Mononuclear cell (primary cell): ENCODE measurements around the gene OTOG. TPM values are rescaled to one million over a fixed set of nuclear protein-coding genes. Genes with fewer than 3 reads are reported as not detected.

Source experiments
- H3K27me3 ChIP-seq: 2 replicates; pipeline ENCODE4 v1.6.0; 2011; ENCODE audit warnings: low read length, control low read depth; ENCODE audit not compliant: insufficient read depth
- H3K4me1 ChIP-seq: 2 replicates; pipeline ENCODE4 v1.5.1; 2011; ENCODE audit warnings: mild to moderate bottlenecking, low read length, control low read depth; ENCODE audit not compliant: insufficient read depth
- H3K4me3 ChIP-seq: 2 replicates; pipeline ENCODE4 v1.5.1; 2011; ENCODE audit warnings: mild to moderate bottlenecking, low read length, moderate library complexity
- H3K9me3 ChIP-seq: 2 replicates; pipeline ENCODE4 v1.5.1; 2011; ENCODE audit warnings: low read depth, mild to moderate bottlenecking, control low read depth, low read length
- total RNA-seq: library from RNA; depleted of rRNA; stranded (reverse); fragments of >200 nt; gene quantifications from one replicate; pipeline ENCODE4 v1.2.3, GENCODE V29; 2012

The OTOG gene
- total RNA-seq, 1 donor = not detected

- Histone ChIP-seq H3K27me3 (no peaks in the 10 kb centered on the region), H3K4me3 (no peak overlapping the region), H3K4me1 (no peaks in the 10 kb centered on the region), H3K9me3 (no peaks in the 10 kb centered on the region)
Observed at GRCh38 chr11:17528181-17528691, 18.8 kb upstream of the OTOG start.

- no peak overlapping the region for H3K4me3 ChIP-seq
- no peaks in the 10 kb centered on the region for H3K9me3 ChIP-seq
- no peaks in the 10 kb centered on the region for H3K4me1 ChIP-seq
- no peaks in the 10 kb centered on the region for H3K27me3 ChIP-seq
Observed at GRCh38 chr11:17528906-17529843, 17.9 kb upstream of the OTOG start.

- no peaks in the 10 kb centered on the region for H3K4me1 ChIP-seq
- no peaks in the 10 kb centered on the region for H3K27me3 ChIP-seq
- no peaks in the 10 kb centered on the region for H3K9me3 ChIP-seq
- H3K4me3 ChIP-seq = no peak overlapping the region
Observed at GRCh38 chr11:17529844-17530185, 17.2 kb upstream of the OTOG start.

GRCh38 chr11:17531071-17531600, 15.9 kb upstream of the OTOG start:
- no peaks in the 10 kb centered on the region for H3K4me1 ChIP-seq
- H3K4me3 ChIP-seq = no peak overlapping the region
- H3K9me3 ChIP-seq = no peaks in the 10 kb centered on the region
- no peaks in the 10 kb centered on the region for H3K27me3 ChIP-seq

DNA sequence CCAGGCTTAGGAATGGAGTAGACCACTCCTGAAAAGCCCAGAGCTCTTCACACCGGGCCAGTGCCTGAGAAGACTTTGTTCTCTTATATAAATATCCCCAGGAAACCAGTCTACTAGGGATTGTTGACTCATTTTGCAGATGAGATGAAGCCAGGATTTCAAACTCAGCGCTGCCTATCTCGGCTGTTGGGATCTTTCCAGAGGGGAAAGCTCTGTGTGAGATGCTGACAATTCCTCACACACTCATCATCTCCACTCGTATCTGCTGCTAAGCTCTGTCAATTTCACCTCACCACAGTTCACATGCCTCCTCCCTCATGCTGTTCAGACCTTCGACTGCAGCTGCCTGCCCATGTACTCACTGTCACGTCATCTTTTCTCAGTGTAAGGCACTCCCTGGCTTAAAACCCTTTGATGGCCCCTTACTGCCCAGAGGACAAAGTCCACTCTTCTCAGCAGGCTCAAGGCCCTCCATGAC, 15.4 kb upstream of the OTOG start:
- Histone ChIP-seq H3K9me3 (no peaks in the 10 kb centered on the region), H3K4me1 (no peaks in the 10 kb centered on the region), H3K27me3 (no peaks in the 10 kb centered on the region), H3K4me3 (no peak overlapping the region)

DNA sequence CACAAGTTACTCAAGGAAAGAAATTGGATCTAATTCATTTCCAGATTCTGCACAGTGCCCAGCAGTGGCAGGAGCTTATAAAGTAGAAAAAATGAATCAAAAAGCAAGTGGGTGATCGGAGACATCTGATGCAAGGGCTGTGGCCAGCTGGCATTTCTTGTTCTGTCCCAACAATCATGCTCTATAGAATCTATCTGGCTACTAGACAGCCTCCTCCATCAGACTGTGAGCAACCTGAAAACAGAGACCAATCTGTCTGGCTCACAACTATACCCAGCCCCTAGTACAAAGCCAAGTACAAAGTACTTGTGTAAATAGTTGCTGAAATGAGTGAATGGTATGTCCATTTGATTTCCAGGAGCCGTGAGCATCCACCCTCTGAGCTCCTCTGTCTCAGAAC, 14.3 kb upstream of the OTOG start:
- no peaks in the 10 kb centered on the region for H3K27me3 ChIP-seq
- no peaks in the 10 kb centered on the region for H3K4me1 ChIP-seq
- no peak overlapping the region for H3K4me3 ChIP-seq
- no peaks in the 10 kb centered on the region for H3K9me3 ChIP-seq

DNA sequence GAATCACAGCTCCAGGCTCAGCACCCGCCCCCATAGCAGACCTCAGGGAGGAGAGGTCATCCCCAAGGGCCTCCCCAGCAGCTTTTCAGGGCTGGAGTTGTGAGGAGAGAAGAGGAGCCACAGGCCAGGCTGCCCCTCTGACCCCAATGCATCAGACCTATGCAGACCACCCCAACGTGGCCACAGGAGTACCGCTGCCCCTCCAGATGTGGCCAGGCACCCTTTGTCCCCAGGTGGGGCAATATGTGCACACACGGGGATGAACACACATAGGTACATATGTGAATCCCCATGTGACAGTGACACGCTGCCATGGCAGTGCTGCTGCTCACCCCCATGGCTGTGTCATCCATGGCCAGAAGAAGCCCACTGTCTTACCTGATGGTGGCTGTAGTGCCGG, 13.7 kb upstream of the OTOG start:
- no peak overlapping the region for H3K4me3 ChIP-seq
- H3K27me3 ChIP-seq = no peaks in the 10 kb centered on the region

GRCh38 chr11:17533778-17534415, 13.2 kb upstream of the OTOG start:
- Histone ChIP-seq H3K4me1 (no peaks in the 10 kb centered on the region), H3K27me3 (no peaks in the 10 kb centered on the region), H3K9me3 (no peaks in the 10 kb centered on the region), H3K4me3 (no peak overlapping the region)

More for the DNA sequence above, 13.7 kb upstream of the OTOG start:
- H3K9me3 ChIP-seq = no peaks in the 10 kb centered on the region
- no peaks in the 10 kb centered on the region for H3K4me1 ChIP-seq

GRCh38 chr11:17535488-17535887, 11.6 kb upstream of the OTOG start:
- Histone ChIP-seq H3K27me3 (no peaks in the 10 kb centered on the region), H3K9me3 (no peaks in the 10 kb centered on the region), H3K4me1 (no peaks in the 10 kb centered on the region), H3K4me3 (no peak overlapping the region)

DNA sequence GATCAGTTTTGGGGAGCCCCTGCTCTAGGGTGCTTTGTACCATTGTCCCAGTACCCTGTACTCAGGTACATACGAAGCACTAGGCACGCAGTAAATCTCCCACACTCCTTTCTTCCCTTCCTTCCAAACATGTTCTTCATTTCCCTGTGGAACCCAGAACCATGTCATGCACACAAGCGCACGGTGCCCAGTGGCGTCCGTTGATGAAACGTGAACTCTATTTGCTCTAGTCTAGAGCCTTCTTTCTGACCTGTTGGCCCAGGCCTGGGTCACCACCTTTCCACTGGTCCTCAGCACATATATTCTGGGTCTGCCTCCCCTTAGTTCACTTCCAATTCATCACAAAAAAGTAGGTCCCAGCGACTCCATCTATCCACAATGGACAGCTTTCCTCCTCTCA, 9.8 kb upstream of the OTOG start:
- Histone ChIP-seq H3K4me3 (no peak overlapping the region), H3K4me1 (no peaks in the 10 kb centered on the region), H3K27me3 (no peaks in the 10 kb centered on the region), H3K9me3 (no peaks in the 10 kb centered on the region)

- Histone ChIP-seq H3K4me3 (no peak overlapping the region), H3K27me3 (no peaks in the 10 kb centered on the region), H3K9me3 (no peaks in the 10 kb centered on the region), H3K4me1 (no peaks in the 10 kb centered on the region)
Observed at GRCh38 chr11:17538054-17538453, 9.0 kb upstream of the OTOG start.

- Histone ChIP-seq H3K9me3 (no peaks in the 10 kb centered on the region), H3K4me1 (no peaks in the 10 kb centered on the region), H3K27me3 (peaks cover 2% of the 10 kb centered on the region), H3K4me3 (no peak overlapping the region)
Observed at GRCh38 chr11:17538731-17539130, 8.3 kb upstream of the OTOG start.

DNA sequence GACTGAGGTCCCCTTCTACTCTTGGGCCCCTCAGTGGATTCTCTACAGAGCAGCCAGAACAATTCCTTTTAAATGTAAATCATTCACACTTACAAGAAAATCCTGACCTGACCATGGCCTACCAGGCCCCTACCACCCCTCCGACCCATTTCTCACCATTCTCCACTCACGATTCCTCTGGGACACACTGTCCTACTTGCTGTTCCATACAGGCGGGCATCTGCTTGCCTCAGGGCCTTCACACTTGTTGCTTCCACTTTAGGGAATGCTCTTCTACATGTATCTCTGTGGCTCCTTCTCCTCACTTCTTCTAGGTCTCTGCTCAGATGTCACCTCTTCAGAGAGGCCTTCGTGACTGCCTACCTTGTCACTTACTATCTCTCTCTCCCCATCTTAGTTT, 6.3 kb upstream of the OTOG start:
- Histone ChIP-seq H3K9me3 (no peaks in the 10 kb centered on the region), H3K27me3 (peaks cover 7% of the 10 kb centered on the region), H3K4me3 (no peak overlapping the region), H3K4me1 (no peaks in the 10 kb centered on the region)

DNA sequence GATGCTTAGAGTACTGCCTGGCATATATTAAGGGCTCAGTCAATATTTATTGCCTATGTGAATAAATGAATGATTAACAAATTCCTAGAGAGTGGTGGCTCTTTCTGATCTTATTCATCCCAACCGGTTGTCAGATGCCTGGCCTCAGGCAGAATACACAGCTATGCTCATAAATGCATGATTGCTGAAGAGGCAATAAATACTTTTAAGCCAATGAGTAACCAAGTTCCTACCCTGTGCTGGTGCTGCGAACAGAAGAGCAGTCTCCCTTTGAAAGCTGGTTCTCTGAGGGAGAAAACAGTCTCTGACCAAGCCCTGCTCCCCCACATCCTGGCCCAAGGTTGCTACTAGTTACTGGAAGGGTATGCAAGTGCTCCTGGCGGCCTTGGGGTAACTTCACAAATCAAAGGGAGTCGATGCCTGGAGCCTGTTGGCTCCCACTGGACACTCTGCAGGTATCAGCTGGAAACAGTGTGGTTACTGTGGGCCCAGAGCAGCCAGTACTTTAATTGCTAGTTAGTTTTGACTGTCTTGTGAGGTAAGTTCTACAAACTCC, 5.7 kb upstream of the OTOG start:
- Histone ChIP-seq H3K9me3 (no peaks in the 10 kb centered on the region), H3K4me1 (no peaks in the 10 kb centered on the region), H3K27me3 (peaks cover 7% of the 10 kb centered on the region), H3K4me3 (no peak overlapping the region)

DNA sequence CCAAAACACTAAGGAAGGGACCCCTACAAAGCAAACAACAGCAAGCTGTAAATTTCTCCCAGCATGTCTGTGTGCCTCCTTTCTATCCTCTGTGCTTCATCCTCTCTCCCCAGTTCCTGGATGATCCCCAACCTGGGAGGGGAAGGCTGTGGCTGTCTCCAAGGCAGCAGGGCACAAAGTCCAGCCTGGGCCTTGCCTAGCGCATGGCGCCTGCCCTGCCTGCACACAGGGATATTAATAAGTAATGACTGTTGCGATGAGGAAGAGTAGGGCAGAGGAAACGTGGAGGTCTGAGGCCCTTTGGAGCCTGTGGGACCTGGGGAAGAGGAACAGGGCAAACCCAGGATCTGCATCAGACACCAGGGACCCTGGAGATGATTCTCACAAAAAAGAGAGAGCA, 4.8 kb upstream of the OTOG start:
- Histone ChIP-seq H3K27me3 (peaks cover 7% of the 10 kb centered on the region), H3K4me3 (no peak overlapping the region), H3K9me3 (no peaks in the 10 kb centered on the region), H3K4me1 (no peaks in the 10 kb centered on the region)
